HG03460 (cell line): ENCODE results near the gene RALY.

Source experiments
- ATAC-seq: cut with Tn5 transposase; IDR thresholded peaks from one replicate; pipeline ENCODE4 v1.9.1; 2021; ENCODE audit not compliant: unreplicated experiment

RALY gene

GRCh38 chr20:33993576-33994221, at the start of gene RALY:
Gene RALY, plus strand, starts transcription at chr20:33993911. Its CDS starts 78,164 bp downstream, at chr20:34072075.
- peak; percentile 49 for ATAC-seq

GRCh38 chr20:33944914-33945313, 48.8 kb upstream of the RALY start:
- no peak for ATAC-seq

DNA sequence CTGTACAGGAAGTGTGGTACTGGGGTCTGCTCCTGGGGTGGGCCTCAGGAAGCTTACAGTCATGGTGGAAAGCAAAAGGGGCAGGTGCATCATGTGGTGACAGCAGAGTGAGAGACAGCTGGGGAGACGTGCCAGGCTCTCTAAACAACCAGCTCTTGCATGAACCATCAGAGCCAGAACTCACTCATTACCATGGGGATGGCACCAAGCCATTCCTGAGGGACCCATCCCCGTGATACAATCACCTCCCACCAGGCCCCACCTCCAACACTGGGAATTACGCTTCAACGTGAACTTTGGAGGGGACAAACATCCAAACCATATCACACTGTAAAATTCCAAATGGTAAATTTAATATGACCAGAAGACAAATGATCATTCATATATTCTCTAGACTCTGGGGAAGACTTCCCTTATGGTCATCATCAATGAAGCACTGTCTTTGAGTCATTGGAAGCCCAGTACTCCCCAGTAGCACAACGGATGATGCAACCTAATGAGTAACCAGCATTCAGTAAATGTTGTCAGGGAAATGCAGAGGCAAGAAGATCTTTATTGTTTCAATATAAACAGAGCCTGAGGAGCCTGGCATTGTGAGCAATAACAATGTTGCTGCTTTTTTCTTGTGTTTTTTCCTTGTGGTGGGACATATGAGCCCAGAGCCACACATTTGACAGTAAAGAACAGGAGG, 48.2 kb upstream of the RALY start:
- ATAC-seq = no peak

DNA sequence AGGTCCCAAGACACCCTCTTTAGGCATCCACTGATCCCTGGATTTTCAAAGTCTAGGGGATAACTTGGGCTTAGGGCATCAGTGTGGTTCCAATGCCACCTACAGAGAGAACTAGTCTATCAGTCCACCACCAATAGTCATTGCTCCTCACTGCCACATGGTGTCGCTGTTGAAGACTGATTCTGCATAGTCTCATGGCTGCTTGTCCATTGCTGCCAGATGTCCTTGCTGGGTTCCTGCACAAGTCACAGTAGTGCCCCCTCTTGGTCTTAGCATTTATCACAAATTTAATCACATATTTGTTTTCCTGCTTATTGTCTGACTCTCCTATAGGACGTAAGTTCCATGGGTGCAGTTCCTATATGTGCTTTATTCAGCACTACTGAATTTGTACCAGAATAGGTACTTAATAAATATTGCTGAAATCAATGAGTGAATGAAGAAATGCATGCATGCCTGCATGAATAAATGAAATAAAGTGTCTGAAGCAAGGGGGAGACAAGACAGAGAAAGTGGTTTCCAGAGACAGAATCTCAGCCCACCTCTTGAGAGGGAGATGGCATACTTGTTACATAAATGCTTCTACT, 45.9 kb upstream of the RALY start:
- ATAC-seq = no peak

GRCh38 chr20:33948480-33948879, 45.2 kb upstream of the RALY start:
- no peak for ATAC-seq

DNA sequence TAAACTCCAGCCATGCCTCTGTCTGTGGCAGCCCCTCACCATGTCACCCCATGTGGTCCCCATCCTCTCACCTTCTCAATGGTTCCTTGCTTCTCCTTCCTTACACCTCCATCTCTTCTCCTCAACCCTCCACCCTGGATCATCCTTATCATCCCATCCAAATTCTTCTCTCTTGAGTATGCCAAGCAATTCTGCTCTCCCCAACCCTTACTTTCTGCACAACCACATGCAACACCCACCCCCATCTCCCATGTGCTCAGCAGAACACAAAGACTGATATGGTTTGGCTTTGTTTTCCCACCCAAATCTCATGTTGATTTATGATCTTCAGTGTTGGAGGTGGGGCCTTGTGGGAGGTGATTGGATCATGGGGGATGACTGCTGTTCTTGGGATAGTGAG, 42.5 kb upstream of the RALY start:
- no peak for ATAC-seq

DNA sequence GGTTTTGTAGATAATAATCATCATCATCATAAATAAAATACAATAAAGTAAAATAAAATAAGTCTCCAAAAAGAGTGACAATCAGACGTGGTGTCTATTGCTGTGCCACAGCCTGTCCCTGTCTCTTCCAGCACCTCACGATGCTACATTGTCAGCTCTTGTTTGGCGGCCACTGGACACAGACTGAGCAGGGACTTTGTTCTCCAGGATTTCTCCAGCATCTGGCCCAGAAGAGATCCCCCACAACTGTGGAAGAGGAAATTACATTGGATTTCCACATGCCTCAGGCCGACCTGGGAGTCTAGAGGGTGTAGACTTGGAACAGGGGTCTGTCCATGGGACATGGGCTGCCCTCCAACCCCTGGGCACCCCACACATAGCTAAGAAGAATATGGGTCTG, 39.2 kb upstream of the RALY start:
- ATAC-seq = no peak

GRCh38 chr20:33963751-33964150, 30.0 kb upstream of the RALY start:
- no peak for ATAC-seq

GRCh38 chr20:33964441-33964840, 29.3 kb upstream of the RALY start:
- no peak for ATAC-seq

DNA sequence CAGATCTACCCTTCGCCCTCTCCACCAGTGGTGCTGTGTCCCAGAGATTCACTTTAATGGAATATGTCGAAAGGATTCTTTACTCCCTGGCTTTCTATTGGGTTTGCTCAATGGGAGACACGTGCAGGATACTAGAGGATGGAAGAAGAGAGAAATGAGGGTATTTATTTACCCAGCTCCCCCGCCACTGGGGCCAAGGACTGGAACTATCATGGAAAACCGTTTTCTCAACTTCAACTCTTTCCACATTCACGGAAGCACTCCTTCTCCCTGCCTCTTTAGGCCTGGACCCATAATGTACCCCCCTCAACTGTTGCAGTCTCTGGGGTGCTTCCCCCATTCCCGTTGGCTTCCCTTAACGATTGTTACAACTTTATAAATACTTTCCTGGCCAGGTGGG, 26.6 kb upstream of the RALY start:
- no peak for ATAC-seq

DNA sequence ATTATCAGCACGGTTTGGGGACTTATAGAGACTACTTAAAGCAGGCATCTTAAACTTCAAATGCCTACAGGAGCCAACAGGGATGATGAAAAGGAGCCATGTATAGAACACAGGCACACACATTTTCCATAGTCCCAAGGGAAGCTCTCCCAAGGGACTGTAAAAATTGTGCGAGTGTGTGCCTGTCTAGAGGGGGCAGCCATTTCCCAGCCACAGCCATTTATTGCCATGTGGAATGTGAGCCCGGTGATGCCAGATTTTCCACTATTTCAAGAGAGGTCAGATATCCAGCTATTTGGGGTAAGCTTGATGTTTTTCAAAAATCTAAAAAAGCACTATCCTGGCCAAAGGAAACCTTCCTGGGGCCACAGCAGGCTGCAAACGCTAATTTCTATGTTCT, 24.1 kb upstream of the RALY start:
- ATAC-seq = no peak

- no peak for ATAC-seq
Observed at GRCh38 chr20:33970229-33970628, 23.5 kb upstream of the RALY start.

GRCh38 chr20:33971147-33971975, 22.4 kb upstream of the RALY start:
- no peak for ATAC-seq

- no peak for ATAC-seq
Observed at GRCh38 chr20:33976959-33977358, 16.8 kb upstream of the RALY start.

DNA sequence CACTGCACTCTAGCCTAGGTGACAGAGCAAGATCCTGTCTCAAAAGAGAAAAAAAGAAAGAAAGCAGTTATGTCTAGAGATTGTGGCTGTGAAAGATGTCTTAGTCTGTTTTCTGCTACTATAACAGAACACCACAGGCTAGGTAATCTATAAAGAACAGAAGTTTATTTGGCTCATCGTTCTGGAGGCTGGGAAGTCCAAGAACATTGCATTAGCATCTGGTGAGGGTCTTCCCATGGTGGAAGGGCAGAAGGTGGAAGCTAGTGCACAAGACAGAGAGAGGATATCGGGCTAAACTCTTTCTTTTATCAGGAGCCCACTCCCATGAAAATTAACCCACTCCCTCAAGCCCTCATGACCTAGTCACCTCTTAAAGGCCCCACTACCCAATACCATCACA, 16.2 kb upstream of the RALY start:
- ATAC-seq = no peak

GRCh38 chr20:33979094-33979493, 14.6 kb upstream of the RALY start:
- ATAC-seq = no peak

- no peak for ATAC-seq
Observed at GRCh38 chr20:33981347-33981746, 12.4 kb upstream of the RALY start.

GRCh38 chr20:33981964-33982363, 11.7 kb upstream of the RALY start:
- no peak for ATAC-seq

GRCh38 chr20:33983371-33983770, 10.3 kb upstream of the RALY start:
- no peak for ATAC-seq

DNA sequence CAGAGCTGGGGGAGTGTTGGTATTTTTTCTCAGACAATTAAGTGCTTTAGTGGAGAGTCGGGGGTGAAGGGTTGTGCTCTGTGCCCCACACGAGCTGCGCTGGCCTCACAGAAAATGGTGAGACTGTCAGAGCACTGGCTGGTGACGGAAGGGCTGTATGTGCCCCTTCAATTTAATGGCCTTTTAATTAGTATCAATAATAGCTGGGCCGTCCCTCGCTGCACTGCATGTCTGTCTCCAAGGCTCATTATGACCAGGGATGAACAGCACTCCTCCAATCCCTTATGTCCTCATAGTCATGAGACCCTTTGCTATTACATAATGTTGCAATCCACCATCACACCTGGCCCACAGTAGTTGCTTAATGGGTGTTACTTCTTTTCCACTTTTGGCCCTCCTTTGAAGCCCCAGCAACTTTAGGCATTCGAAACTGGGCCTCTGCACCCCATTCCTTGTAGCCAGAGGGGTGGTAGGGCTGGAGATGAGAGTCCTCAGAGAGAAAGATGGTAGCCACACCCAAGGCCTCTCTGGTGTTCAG, 9.5 kb upstream of the RALY start:
- ATAC-seq = no peak

DNA sequence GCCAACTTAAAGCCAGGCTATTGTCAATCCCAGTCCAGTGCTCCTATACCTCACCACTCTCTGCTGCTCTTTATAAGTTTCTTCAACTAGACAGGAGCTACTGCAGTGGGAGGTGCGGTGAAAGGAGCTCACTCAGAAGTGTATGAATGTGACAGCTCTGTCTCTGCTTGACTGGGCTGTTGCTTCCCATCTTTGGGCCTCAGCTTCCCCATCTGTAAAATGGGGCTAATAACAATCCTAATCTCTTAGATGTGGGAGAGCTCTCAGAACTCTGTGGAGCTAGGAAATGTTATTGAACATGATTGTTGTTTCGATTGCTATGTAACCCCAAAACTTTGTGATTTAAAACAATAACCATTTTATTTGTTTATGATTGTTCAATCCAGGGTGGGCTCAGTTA, 8.4 kb upstream of the RALY start:
- ATAC-seq = no peak
